GM21423 (cell line): ENCODE measurements around the gene KCNK17.

Experiments
- ATAC-seq: cut with Tn5 transposase; IDR thresholded peaks from one replicate; pipeline ENCODE4 v1.9.1; 2021; ENCODE audit warnings: mild to moderate bottlenecking, moderate library complexity; ENCODE audit not compliant: unreplicated experiment

KCNK17 gene

GRCh38 chr6:39269961-39270360, 44.3 kb downstream of the KCNK17 start:
- ATAC-seq, result no peak

GRCh38 chr6:39268721-39269120, 45.5 kb downstream of the KCNK17 start:
- ATAC-seq, result no peak

DNA sequence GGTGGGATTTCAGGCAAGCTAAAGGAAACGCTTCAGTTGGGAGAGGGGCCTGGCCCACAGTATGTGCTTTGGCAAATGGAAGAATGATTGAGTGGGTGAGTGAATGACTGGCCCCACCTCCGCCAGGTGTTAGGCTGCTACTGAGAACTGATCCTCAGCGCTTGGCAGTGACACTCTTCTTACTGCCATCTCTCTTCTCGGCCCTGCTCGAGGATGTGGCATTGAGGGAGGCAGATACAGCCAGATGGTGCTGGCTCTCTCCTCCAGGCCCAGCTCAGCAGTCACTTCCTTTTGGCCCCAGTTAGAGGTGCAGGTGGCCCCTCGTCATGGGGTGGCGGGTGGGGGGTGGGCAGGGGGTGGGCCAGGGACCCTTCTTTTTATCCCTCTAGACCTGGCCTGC, 46.0 kb downstream of the KCNK17 start:
- ATAC-seq, result no peak

DNA sequence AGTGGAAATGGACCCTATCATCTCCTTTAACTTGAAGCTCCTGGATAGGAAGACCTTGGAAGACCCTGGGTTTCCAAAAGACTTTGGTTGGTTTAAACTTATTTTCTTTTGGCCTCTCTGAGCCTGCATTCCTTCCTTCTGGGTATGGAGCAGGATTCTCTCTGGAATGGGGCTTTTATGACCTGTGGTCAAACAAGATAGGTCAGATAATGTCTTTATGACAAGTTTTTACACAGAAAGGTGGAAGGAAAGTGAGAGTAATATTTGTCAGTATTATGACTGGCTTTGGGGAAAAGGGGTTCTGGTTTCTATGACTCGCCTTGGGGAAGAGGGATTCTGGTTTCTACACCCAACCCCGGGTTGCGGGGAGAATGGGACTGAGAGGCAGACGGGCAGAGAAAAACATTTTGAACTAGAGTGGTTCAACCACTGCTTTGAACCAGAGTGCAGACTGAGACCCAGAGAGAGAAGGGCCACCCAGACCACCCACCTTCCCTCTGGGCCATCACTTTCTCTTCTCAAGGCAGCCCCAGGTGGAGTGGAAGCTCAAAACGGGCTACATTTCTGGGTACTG, 47.4 kb downstream of the KCNK17 start:
- ATAC-seq, result no peak

GRCh38 chr6:39266375-39266774, 47.8 kb downstream of the KCNK17 start:
- ATAC-seq, result no peak

DNA sequence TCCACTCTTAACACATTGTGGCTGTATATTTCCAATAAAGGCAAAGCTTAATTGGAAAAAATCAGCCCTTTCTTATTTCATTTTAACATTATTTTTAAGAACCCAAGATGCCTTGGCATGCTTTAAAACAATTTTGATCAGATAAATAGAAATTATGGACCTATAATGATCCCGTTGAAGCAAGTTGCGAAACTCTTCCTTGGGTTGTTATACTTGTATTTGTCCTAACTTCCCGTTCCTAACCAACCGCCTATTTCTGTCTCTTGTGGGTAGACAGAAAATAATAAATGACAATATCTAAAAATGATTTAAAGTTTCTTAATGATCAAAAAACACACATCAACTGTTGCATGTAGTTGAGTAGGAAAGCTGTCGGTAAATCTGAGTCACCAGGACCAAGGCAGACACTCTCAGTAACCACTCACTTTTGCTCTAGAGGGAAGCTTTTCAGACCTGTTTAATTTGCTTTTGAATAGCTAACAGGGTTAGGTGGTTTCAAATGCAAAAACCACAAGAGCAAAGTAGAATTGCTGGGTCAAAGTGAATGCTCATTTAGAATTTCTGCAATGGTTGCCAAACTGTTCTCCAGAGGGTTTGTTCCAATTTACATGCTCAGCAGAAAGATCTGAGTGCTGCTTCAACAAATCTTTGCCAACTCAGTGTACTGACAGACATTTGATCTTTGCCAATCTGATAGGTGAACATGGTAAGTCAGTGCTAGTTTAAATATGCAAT, 50.7 kb downstream of the KCNK17 start:
- no peak for ATAC-seq

DNA sequence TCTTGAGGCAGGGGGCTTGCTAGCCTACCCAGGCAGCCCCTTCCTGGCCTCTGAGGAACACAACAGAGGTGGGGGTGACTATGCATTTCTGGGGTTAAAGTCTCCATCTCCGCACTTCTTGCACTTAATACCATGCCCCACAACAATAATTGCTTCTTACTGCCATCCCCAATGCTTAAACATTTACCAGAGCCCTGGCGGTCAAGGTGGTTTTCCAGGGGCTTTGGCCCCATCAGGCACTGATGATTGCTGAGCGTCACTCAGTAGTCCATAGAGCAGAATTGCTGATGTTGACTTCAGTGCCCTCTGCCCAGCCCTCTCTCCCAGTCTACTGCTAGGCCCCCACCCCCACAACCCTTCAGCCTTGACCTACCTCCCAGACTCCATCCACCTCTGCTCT, 52.5 kb downstream of the KCNK17 start:
- ATAC-seq, result no peak

DNA sequence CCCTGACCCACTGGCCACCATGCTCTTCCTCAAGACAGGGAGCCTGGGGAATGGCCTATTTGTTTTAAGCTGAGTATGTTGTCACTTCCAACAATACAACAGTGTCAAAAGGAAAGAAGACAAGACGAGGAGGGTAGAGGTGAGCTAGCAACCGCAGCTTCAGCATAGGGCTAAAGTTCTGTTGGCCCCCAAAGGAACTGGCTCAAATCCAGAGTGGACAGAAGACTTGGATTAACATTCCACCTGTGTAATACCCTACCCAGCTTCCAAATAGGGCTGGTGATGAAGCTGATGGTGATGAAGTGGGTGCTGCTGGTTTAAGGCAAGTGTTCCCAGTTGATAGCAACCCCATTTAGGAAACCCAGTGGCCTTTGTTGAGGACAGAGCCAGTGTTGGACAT, 53.3 kb downstream of the KCNK17 start:
- no peak for ATAC-seq

GRCh38 chr6:39260456-39260855, 53.8 kb downstream of the KCNK17 start:
- ATAC-seq, result no peak

- ATAC-seq, result no peak
Measured at GRCh38 chr6:39256294-39256940, 57.8 kb downstream of the KCNK17 start.

- no peak for ATAC-seq
Measured at GRCh38 chr6:39254999-39255535, 59.2 kb downstream of the KCNK17 start.

DNA sequence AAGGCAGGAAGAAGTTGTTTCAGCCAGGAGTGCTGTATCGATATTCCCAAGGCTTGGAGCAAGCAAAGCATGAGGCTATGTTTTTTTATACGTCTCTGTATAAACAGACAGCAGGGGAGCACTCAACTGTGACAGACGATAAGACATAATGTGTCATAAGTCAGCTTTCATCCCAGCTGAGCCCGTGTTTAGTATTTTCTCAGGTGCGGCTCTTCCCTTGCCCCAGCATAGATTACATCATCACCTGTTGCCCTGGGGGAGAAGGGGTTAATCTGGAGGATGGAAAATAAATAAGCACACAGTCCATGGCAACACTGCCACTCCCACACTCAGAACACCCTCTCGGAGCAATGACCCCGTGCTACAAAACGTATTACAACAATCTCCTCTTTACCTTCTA, 62.8 kb downstream of the KCNK17 start:
- ATAC-seq, result no peak

GRCh38 chr6:39250507-39250906, 63.7 kb downstream of the KCNK17 start:
- ATAC-seq, result no peak

GRCh38 chr6:39249278-39249677, 64.9 kb downstream of the KCNK17 start:
- ATAC-seq, result no peak
